GM06990 (cell line): ENCODE data around the gene CUX1.

Experiments
- DNase-seq: peaks from one replicate; pipeline ENCODE4 v3.0.0-alpha.2; 2011; ENCODE audit not compliant: insufficient read length; ENCODE audit errors: extremely low read depth
- H3K27me3 ChIP-seq: replicated peaks from 2 replicates; pipeline ENCODE4 v1.6.0; 2011; ENCODE audit warnings: low read length; ENCODE audit not compliant: control insufficient read depth, insufficient read depth
- H3K36me3 ChIP-seq: 2 replicates; pipeline ENCODE4 v1.5.1; 2011; ENCODE audit warnings: low read length; ENCODE audit not compliant: control insufficient read depth, insufficient read depth
- H3K4me3 ChIP-seq: replicated peaks from 2 replicates; pipeline ENCODE4 v1.5.1; 2011; ENCODE audit warnings: low read depth, mild to moderate bottlenecking, control low read depth, low read length
- CTCF ChIP-seq: IDR thresholded peaks from 2 replicates; pipeline ENCODE4 v1.5.1; 2011; ENCODE audit warnings: low read length, control low read depth, mild to moderate bottlenecking, inconsistent platforms; ENCODE audit not compliant: insufficient read depth, poor library complexity, severe bottlenecking

The CUX1 gene

GRCh38 chr7:101890749-101891523 lies 73.5 kb downstream of the CUX1 start:
- Histone ChIP-seq H3K27me3 (no peaks in the 10 kb centered on the region), H3K4me3 (no peak overlapping the region), H3K36me3 (no peaks in the 10 kb centered on the region)
- no peak for TF ChIP-seq CTCF
- DNase-seq, result no peak

- Histone ChIP-seq H3K27me3 (no peaks in the 10 kb centered on the region), H3K36me3 (no peaks in the 10 kb centered on the region), H3K4me3 (no peak overlapping the region)
- no peak for DNase-seq
- TF ChIP-seq CTCF, result no peak
These were observed 74.7 kb downstream of the CUX1 start for GRCh38 chr7:101891936-101892640.

GRCh38 chr7:101893341-101894082 lies 76.1 kb downstream of the CUX1 start:
- TF ChIP-seq CTCF, result no peak
- Histone ChIP-seq H3K27me3 (no peaks in the 10 kb centered on the region), H3K4me3 (no peak overlapping the region), H3K36me3 (no peaks in the 10 kb centered on the region)
- no peak for DNase-seq

GRCh38 chr7:101896316-101896715 lies 78.9 kb downstream of the CUX1 start:
- no peak for DNase-seq
- no peak for TF ChIP-seq CTCF
- no peaks in the 10 kb centered on the region for H3K36me3 ChIP-seq
- H3K4me3 ChIP-seq, result no peak overlapping the region
- H3K27me3 ChIP-seq, result no peaks in the 10 kb centered on the region

- no peaks in the 10 kb centered on the region for H3K27me3 ChIP-seq
- no peak for TF ChIP-seq CTCF
- H3K36me3 ChIP-seq, result no peaks in the 10 kb centered on the region
- DNase-seq, result no peak
- no peak overlapping the region for H3K4me3 ChIP-seq
These were observed 79.5 kb downstream of the CUX1 start for GRCh38 chr7:101896941-101897340.
